Measurements from ENCODE around the gene SH3RF3.

The SH3RF3 gene

DNA sequence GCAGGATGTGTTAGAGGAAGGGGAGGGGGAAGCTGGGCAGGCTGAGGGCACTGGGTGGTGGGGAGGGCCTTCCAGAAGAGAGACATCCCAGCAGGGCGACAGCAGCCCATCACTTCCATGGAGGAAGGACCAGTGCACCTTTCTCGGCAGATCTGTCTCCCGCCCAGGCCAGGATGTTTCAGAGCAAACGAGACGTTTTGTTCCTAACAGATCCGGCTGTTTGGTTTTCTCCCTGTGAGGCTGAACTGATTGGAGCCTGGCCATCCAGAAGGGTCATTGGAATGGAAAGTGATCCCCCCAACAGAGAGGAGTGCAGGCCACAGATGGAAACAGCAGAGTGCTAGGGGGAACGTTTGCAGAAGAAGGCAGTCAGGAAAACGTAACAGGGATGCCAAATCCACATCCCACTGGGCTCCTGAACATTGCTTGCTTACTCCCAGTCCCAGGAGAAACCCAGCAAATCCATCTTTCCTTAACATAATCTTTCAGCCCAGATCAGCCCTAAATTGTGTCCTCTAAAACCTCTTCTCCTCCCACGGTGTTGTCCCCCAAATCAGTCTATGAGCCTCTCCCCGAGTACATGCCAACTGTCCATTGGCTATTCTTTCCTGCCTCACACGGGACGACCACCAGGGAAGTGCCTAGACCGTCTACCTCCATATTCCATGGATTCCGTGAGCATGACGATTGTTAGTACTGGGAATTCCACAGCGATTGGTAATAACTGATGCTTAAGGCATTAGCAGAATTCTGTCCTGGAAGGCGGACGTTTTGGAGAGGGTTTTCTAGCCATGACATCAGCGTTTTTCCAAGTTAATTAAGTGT lies 357.9 kb downstream of the SH3RF3 start:
- DNase-seq = no peak

DNA sequence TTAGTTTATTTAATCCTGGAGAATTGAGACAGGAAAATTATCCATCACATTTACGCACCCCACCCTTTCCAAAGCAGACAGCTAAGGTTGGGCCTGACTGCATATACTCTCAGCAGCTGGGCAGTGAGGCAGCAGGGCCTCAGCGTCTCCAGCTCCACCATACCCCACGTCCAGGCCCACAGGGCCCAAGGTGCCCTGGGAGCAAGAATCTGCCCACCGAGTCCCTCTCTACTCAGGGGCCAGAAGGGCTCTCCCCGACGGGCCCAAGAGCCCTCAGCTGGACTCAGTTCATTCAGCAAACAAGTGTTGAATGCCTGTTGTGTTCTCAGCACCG lies 358.5 kb downstream of the SH3RF3 start:
- no peak for DNase-seq

DNA sequence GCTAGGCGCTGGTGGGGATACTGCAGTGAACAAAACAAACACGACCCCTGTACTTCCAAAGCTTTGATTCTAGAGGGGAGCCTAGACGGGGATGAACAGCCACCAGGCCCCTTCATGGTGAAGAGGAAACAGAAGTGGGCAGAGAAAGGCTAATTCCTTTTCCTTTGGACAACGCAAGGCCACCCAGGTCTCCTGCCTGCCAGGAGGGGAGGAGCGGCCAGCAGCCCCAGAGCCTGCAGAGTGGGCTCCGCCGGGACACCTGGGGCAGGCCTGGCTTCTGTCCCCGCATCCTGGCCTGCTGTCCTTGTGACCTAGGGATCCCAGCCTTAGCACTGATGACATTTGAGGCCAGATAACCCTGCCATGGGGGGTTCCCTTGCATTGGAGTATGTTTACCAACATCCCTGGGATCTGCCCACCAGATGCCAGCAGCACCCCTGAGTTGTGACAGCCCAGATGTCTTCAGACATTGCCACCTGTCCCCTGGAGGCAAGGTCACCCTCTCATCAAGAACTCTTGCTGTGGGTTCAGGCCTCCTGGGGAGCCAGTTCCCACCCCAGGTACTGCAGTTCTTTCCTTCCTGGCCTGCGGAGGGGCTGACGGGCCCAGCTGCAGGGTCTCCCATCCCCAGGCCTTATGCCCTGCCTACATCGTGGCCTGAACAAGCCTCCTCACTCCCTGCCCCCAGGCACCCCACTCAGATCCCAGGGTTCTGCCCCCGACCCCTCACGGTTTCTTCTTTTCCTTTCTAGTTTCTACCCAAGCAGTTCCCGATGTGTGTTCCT lies 359.1 kb downstream of the SH3RF3 start:
- DNase-seq = no peak

DNA sequence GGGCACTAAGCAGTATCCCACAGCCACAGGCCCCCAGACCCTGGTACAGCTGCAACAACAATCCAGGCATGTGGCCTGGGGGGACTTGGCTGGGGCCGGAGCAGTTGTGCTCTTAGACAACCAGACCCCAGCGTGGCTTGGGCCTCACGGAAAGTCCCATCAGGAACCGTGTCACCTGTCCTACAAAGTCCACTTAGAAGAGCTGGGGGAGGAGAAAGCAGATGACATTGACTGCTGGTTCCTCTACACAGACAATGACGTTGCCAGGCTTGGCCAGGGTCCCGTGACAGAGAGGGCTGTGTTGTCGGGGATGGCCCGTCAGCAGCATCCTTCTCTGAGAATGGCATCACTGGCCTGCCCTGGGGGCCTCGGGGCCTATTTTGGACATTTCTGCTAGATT lies 360.3 kb downstream of the SH3RF3 start:
- no peak for DNase-seq

DNA sequence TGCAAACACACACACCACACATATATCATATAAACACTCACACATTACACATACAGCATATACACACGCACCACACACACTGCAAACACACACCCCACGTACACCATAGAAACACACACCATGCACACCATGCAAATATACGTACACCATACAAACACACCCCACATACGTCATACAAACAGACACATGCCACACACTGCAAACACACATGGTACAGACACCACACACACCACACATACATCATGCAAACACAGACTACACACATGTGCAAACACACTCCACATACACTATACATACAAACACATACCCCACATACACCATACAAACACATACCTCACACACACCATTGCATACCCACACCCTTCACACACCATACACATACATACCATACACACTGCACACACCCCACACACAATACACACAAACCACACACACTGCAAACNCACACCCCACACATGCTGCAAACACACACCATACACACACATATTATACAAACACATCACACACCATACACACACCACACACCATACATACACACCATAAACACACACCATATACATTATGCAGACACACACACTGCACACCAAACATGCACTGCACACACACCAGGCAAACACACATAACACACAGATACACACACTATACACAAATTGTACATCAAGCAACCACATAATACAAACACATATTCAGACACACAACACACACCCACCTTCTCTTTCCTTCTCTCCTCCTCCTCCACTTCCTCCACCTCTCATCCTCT lies 364.4 kb downstream of the SH3RF3 start:
- no peak for DNase-seq

DNA sequence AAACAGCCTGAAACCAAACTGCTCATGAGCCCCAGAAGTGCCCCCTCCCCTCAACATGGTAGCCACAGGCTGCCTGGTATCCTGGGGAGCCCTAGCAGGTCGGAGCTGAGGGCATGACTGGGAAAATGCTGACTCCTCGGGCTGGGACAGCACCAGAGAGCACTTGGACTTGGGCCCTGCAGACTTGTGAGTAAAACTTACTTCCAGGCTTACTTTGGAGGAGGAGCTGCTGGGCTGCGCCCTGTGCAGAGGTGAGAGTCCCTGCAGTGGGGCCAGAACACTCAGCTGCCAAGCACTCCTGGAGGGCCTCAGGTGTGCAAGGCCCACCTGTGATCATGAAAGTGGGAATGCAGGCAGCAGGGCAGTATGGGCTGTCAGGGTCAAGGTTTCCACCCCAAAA lies 365.3 kb downstream of the SH3RF3 start:
- no peak for DNase-seq

DNA sequence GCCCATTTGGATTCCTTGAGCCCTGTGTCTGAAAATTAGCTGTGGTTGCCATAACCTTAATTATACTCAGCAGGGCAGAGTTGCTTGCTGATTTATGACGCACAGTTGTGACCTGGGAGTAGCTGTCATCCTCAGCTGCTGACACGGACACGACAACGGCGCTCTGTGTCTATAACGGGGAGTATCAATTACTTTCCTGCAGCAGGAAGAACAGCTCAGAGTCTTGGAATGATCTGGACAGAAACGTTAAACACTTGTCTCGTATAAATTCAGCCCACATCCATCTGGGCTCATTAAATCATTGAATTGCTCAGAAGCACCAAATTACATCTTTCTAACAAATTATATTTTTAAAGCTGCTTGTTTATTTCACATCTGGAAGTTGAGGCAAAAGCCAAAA lies 368.5 kb downstream of the SH3RF3 start:
- DNase-seq = no peak

DNA sequence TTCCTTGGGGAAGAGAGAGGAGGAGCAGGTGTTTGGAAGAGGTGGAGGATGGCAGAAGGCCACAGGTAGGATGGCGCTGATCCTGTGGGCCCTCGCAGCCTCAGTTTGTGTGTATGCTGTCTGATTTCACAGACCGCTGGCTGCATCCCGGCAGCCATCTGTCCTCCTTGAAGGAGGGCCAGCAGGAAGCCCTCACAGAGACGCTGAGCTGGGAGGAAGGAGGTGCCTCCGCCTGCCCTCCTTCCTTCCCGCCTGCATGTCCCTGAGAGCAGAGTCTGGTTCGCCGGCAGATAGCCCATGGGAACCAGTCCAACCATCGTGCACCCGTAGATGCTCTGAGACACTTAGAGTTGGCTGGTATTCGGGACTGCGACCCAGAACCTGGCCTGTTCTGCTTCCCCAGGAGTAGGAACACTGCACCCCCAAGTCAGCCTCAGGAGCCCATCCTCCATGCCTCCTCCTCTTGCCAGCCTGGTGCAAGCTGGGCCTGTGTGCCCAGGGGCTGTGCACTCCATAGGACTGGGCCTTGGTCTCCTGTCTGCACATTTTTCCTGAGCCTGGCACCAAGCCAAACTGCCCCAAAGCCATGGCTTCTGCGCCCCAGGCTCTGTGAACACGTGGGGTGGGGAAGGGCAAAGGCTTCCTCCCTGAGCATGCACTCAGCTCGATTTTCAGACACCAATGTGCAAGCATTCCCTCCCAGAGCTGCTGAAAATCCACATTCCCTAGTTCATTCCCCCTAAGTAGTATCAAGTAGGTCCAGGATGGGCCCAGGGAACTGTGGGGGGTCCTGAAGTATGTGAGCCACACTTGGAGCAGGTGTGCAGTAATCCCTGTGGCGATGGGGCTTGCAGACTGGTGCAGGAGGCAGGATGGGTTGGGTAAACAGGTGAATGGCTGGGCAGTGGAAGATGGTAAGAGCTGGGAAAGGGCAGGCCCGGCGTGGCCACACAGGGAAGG lies 369.2 kb downstream of the SH3RF3 start:
- DNase-seq = no peak

DNA sequence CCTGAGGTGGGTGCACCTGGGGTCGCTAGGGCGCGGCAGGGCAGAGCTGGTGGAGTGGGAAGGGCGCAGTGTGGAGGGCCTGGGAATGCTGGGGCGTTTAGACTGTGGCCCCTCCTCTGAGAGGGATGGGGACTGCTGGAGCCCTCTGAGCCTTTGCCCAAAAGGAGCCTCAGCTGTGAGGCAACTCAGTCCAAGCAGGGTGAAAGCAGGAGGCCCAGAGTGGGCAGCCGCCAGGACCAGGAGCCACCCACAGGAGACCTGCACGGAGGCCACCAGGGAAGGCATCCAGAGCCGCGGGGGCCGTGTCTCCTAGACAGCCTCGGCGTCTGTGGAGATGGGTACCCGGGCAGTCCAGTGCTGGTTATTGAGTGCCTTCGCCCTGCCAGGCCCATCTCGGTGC lies 369.9 kb downstream of the SH3RF3 start:
- no peak for DNase-seq

DNA sequence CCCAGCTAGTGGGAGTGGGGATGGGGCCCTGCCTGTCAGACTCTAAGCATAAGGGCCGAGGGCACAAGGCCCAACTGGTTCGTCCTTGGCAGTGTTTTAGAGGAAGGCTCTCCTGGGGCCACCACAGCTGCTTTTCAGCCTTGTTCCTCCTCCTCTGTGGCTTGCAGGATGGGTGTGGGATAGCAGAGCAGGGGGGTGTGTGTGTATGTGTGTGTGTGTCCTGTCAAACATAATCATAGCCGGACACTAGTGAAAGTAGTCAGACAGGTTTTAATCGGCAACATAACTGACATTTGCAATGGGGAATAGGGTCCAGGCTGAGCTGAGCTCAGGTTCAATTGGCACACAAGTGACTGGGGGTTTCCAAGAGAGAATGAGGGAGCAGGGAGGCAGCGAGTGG lies 370.6 kb downstream of the SH3RF3 start:
- no peak for DNase-seq

DNA sequence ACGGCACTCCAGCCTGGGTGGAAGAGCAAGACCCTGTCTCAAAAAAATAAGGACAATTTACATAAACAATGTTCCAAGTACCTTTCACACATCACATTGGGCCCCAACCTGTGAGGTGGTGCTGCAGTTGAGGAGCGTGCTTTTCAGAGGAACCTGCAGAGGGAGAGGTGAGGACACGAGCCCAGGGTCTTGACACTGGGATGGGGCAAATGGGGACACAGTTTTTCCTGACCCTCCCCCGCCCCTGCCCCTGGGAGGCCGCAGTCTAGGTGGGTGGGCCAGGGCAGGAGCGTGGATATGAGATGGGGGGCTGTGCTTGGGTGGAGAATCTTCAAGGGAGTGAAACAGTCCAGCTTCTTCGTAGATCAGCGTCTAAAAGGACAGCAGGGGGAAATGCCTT lies 371.9 kb downstream of the SH3RF3 start:
- DNase-seq = no peak

DNA sequence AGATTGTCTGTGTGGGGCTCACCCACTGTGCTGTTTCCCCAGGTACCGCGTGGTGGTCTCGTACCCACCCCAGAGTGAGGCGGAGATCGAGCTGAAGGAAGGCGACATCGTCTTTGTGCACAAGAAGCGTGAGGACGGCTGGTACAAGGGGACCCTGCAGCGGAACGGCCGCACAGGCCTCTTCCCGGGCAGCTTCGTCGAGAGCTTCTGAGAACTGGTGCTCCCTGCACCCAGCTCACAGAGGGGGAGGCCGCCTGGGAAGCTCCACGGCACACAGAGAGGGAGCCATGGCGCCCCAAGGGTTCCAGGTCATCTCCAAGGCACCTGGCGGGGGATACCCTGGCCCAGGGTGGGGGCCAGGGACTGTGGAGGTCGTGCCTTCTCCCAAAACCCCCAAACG lies 372.5 kb downstream of the SH3RF3 start:
- no peak for DNase-seq

DNA sequence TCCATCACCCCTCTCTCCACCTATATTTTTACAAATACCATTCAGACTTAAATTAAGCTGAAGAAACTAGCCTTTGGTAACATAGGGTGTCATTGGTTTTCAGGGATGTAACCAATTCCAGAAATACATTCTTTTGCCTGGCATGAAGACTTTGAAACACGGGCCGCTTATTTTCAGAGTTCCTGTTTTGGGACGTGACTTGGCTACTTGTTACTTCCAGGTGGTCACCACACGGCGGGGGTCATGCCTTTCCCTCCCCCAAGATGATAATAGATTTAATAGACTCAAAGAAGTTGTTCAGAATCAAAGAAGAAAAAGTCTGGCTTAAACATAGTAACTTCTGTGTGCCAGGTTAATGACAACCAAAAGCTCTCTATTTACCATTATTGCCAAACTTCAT lies 374.2 kb downstream of the SH3RF3 start:
- DNase-seq = no peak

DNA sequence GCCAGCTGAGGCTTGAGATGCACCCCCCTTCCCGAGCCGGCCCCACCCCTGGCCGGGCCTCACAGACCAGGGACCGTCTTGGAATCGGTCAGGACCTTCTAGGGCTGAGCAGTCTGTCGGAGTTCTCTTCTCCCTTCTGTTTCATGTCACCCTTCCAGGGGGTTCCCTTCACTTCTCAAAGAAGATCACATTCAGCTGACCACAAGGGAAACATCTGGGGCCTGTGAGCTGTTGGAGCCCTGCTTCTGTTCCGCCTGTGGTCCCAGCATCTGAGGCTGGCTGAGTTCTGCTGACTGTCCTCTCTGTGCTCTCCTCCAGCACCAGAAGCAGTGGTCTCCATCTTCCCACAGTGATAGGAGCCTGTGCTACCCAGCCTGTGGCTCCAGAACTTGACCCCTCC lies 378.2 kb downstream of the SH3RF3 start:
- no peak for DNase-seq

DNA sequence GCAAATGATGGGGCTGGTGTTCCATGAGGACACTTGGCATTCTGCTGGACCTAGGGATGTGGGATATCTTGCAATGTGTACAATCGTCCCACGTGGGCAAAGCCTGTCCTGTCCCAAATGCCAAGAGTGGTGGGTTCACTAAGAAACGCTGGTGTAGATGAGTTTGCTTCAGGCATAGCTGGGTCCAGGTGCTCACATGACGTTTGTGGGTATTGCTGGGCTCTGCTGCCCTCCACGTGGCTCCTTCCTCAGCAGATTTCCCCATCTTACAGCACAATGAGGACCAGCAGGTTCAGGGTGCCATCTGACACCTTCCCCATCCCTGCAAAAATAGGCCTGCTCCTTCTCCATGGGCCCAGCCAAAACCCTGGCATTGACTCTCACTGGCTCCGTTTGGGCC lies 378.8 kb downstream of the SH3RF3 start:
- DNase-seq = no peak

DNA sequence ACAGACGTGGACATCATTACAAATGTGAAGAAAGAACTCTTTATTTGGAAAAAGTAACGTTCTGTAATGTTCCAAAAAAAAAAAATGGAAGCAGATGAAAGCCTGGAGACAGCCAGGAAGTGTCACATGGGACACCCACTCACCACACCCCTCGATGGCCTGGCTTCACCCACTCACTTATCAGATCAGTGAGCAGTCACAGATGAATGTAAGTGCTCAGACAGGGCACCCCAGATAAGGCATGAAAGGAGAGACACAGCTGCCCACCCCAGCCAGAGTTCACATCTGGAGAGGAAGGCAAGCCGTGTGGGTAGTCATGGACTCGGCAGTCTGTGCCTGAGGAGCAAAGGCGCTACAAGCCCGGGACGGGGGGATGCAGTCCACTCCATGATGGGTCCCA lies 379.6 kb downstream of the SH3RF3 start:
- DNase-seq = no peak

DNA sequence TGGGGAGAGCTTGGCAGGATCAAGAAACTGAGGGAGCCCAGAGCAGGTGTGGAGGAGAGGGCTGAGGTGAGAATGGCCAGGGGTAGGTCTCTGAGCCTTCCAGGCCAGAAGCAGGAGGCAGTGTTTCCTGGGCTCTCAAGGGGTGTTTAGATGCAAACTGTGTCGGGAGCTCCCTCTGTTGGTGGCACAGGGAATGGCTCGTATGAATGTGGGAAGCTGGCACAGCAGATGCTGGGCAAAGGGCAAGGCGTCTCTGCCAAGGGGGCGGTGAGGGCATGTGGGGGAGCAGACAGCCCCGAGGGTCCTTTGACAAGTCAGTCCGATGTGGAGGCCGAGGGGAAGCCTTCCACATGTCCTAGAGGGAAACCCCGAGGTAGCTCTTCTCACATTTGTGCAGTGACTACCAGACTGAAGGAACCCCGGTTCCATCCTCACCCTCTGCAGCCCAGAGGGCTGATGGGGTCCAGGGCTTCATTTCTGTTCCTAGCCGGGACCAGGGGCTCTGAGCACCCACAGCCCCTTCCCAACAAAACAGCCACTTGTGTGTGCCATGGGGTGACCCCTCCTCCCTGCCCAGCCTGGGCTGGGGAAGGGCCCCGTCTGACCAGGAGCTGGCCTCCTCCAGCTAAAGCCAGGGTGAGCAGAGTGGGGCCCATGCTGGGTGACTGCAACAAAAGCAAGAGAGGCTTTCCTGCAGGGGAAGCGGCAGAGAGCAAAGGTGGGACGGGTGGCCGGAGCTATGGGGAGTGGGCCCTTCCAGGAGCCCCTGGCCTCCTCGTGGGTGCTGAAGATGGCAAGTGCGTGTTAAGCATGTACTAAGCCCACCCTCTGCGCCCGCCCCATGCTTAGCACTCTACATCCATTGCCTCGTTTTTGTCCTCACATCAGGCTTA lies 381.4 kb downstream of the SH3RF3 start:
- DNase-seq = peak; percentile 68

DNA sequence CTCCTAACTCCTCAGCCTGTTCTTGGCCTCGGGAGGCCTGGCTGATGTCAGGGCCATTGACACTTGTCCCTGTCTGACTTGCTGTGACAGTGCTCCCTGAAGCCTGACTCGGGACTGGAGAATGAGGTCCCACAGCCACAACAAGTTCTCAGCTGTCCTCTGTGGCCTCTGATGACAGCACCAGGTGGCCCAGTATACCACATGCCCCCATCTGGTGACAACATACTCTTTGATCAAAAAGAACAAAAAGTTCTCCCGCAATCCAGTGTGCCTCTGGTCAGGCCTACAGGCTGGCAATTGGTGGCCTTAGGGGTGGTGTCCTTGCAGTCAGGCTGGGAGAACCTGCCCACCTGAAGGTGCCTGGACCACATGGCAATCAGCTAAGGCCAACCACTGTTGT lies 382.2 kb downstream of the SH3RF3 start:
- DNase-seq = no peak

DNA sequence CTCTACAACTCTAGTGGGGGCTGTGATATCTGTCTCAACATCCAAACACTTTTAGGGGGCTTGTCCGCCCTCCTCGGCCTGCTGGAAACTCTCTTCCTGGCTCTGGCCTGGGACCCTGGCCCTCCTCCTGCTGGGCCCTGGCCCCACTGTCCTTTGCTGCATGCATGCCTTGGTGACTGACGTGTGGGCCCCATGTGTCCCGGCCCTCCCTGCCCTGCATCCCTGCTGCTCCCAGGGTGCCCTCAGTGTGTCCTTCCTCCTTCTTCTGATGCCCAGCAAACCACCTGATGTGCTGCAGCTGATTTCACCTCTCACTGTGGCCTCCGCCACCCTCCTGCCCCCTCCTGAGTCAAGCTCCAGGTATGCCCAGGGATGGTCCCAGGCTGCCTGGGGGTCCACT lies 383.1 kb downstream of the SH3RF3 start:
- no peak for DNase-seq

DNA sequence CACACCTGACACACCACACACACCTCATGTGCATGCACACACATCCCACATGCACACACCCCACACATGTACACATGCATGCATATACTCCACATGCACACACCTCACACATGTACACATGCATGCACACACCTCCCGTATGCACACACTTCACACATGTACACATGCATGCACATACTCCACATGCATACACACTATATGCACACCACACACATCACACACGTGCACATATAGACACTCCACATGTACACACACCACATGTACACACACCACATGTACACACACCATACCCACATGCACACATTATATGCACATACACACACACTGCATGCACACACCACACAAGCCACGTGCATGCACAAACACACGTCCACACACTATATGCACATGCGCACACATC lies 384.2 kb downstream of the SH3RF3 start:
- no peak for DNase-seq

DNA sequence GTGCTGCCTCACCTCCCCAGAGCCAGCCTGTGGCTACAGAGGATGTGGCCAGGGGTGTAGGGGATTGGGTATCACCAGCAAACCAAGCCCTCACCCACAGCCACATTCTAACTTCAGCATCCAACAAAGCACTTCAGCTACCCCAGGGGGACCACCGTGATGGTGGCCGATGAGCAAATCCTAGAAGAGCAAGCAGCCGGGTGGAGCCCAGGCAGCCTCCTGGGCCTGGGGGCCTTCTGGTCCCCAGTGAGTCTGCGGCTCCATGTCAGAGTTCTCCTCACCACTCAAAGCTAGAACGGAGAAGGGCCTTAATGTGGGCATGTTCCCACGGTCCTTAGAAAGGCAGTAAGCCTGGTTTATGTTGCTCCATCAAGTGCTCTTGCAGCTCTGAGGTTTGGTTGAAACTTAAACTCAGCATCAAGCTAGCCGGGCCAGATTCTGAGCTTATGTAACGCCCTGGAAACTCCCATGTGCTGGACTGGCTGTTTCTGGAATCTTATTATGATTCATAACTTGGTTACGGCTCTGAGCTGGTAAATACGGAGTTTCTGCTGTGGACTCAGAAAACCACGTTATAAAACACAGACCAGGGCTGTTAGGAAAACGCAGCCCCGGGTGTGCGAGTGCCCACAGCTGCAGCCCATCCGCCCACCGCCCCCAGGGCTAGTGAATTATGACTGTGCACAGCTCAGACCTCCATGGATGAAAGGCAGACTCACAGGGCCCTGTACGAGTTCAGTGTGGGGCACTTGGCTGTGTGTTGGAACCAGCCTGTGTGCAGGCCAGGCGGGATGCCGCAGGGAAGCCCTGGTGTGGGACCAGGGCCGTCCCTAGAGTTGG lies 385.0 kb downstream of the SH3RF3 start:
- DNase-seq = no peak

Measured in NCI-H2029 (cell line).